Amniotic epithelial cell (primary cell): ENCODE measurements around the gene CTSZ.

ENCODE experiments used
- DNase-seq: peaks from one replicate; pipeline ENCODE4 v3.0.0-alpha.2; 2010; ENCODE audit warnings: low read depth

The CTSZ gene

GRCh38 chr20:59031564-59032022 is 24.5 kb upstream of the CTSZ start:
- no peak for DNase-seq

- no peak for DNase-seq
These were observed 24.0 kb upstream of the CTSZ start for GRCh38 chr20:59030911-59031563.

GRCh38 chr20:59028812-59029211 is 21.8 kb upstream of the CTSZ start:
- DNase-seq: no peak

GRCh38 chr20:59027741-59028320 is 20.8 kb upstream of the CTSZ start:
- DNase-seq: peak; percentile 81

- no peak for DNase-seq
These were observed 20.1 kb upstream of the CTSZ start for GRCh38 chr20:59026904-59027740.

GRCh38 chr20:59025511-59025910 is 18.5 kb upstream of the CTSZ start:
- DNase-seq: no peak

GRCh38 chr20:59025086-59025485 is 18.0 kb upstream of the CTSZ start:
- no peak for DNase-seq

- DNase-seq: no peak
These were observed 17.1 kb upstream of the CTSZ start for GRCh38 chr20:59024111-59024530.

GRCh38 chr20:59023616-59024015 is 16.6 kb upstream of the CTSZ start:
- DNase-seq: no peak

GRCh38 chr20:59022754-59023153 is 15.7 kb upstream of the CTSZ start:
- no peak for DNase-seq

GRCh38 chr20:59020938-59021551 is 14.0 kb upstream of the CTSZ start:
- DNase-seq: peak; percentile 82

- no peak for DNase-seq
These were observed 12.2 kb upstream of the CTSZ start, which contains the start of gene TUBB1 for GRCh38 chr20:59019217-59019616. TSS of gene TUBB1 (plus strand) at chr20:59019429. CDS start at chr20:59019523, 94 bp downstream.

- no peak for DNase-seq
These were observed 11.8 kb upstream of the CTSZ start for GRCh38 chr20:59018817-59019216.

- DNase-seq: no peak
These were observed 10.6 kb upstream of the CTSZ start for GRCh38 chr20:59017493-59018231.

- peak; percentile 55 for DNase-seq
These were observed 9.9 kb upstream of the CTSZ start for GRCh38 chr20:59016795-59017492.

GRCh38 chr20:59015812-59016711 is 9.0 kb upstream of the CTSZ start:
- no peak for DNase-seq

- DNase-seq: no peak
These were observed 8.4 kb upstream of the CTSZ start for GRCh38 chr20:59015411-59015810.

GRCh38 chr20:59014680-59015389 is 7.8 kb upstream of the CTSZ start:
- DNase-seq: no peak

- peak; percentile 36 for DNase-seq
These were observed 7.0 kb upstream of the CTSZ start for GRCh38 chr20:59013959-59014608.
